ENCODE measurements around the gene UST.

UST gene

DNA sequence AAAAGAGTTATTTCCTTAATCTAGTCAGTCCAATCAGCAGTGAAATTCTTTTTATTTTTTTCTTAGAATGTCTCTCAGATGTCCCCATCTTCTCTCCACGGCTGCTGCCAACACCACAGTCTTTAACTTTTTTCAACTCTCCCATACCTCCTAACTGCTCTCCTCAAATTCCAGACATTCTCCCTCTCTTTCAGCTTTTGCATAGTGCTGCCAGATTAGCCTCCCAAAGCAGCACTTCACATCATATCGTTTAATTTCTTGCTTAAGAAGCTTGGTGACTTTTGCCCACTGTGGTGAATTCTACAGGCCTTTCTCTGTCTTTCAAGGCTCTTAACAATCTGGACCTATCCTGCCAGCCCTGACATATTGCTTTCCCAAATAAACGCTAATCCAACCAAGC, 233.4 kb downstream of the UST start:
- no peak overlapping the region for H3K4me3 ChIP-seq (ENCODE audit: low read depth, low read length)
- no peaks in the 10 kb centered on the region for H3K4me1 ChIP-seq
- peaks cover 8% of the 10 kb centered on the region for H3K27me3 ChIP-seq
- TF ChIP-seq, protein P1, sequence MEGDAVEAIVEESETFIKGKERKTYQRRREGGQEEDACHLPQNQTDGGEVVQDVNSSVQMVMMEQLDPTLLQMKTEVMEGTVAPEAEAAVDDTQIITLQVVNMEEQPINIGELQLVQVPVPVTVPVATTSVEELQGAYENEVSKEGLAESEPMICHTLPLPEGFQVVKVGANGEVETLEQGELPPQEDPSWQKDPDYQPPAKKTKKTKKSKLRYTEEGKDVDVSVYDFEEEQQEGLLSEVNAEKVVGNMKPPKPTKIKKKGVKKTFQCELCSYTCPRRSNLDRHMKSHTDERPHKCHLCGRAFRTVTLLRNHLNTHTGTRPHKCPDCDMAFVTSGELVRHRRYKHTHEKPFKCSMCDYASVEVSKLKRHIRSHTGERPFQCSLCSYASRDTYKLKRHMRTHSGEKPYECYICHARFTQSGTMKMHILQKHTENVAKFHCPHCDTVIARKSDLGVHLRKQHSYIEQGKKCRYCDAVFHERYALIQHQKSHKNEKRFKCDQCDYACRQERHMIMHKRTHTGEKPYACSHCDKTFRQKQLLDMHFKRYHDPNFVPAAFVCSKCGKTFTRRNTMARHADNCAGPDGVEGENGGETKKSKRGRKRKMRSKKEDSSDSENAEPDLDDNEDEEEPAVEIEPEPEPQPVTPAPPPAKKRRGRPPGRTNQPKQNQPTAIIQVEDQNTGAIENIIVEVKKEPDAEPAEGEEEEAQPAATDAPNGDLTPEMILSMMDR (IDR thresholded peaks at IDR 0.05; ENCODE audit: low read depth, low read length) = no peak
- no peaks in the 10 kb centered on the region for H3K9me3 ChIP-seq
- no peaks in the 10 kb centered on the region for H3K36me3 ChIP-seq
- no peak for DNase-seq

DNA sequence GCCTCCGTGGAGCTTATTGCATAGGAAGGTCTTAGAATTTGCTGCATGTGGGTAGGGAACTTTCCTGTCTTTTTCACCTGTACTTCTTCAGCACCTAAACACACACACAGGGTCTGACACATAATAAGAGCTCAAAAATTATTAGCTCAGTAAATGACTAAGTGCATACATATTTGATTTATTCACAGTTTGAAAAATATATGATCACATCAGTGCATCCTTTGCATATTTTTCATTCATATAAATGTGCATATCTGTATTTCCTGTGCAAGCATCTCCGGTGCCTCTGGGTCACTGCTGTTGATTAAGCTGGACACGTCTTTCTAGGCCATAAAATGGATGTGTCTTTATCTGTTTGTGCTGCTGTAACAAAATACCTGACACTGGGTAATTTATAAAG, 234.7 kb downstream of the UST start:
- no peak overlapping the region for H3K4me3 ChIP-seq (ENCODE audit: low read depth, low read length)
- H3K36me3 ChIP-seq = no peaks in the 10 kb centered on the region
- H3K27me3 ChIP-seq = peaks cover under 1% of the 10 kb centered on the region; the same call in 1 of the 2 replicates
- DNase-seq = no peak
- no peaks in the 10 kb centered on the region for H3K9me3 ChIP-seq
- no peaks in the 10 kb centered on the region for H3K4me1 ChIP-seq
- TF ChIP-seq, protein P1 (IDR thresholded peaks at IDR 0.05; ENCODE audit: low read depth, low read length) = no peak

DNA sequence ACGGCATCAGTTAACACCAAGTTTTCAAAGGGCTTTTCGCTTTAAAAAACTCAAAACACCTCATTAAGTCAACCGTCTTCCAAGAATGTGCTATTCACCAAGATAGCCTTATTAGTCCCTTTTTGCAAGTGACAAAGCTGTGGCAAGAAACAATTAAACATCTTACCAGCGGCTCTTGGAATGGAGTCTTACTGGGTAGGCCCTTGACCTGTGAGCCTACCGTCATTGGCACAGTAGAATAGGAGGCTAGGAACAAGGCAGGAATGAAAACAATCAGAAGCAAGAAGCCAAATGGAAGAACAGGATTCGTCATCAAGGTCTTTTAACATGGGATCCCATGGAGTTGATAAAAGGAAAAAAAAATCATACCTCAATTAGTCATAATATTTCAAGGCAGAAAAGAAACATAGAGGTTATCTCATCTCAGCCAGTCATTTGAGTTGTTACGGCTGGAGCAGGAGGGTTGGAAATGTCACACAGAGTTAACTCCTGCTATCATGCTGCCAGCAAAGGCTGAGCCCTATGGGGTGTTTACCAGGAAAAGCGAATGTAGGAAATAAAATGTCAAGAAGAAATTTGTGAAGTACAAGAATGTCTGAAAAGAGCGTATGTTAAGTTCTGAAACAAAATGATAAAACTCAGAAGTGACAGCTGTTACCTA, 236.4 kb downstream of the UST start:
- no peak for DNase-seq
- no peaks in the 10 kb centered on the region; the same call in 1 of the 2 replicates for H3K27me3 ChIP-seq
- TF ChIP-seq, protein P1 (IDR thresholded peaks at IDR 0.05; ENCODE audit: low read depth, low read length) = no peak
- H3K4me3 ChIP-seq (ENCODE audit: low read depth, low read length) = no peak overlapping the region
- H3K4me1 ChIP-seq = no peaks in the 10 kb centered on the region
- H3K36me3 ChIP-seq = no peaks in the 10 kb centered on the region
- no peaks in the 10 kb centered on the region for H3K9me3 ChIP-seq

DNA sequence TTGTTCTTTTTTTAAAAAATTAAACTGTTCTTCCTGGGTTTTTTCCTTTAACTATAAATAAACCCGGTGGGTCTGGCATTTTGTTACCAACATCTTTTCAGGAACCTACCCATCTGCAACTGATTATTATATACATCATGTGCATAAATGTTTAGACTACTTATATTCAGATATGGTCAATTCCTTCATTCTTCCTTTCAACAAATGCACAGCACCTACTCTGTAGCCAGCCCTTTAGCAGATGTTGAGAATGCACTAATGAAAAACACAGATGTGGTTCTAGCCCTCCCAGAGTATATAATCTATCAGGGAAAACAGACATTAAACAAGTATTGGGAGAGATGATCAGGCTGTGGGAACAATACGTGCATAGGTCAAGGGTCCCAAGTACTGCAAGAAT, 237.1 kb downstream of the UST start:
- no peaks in the 10 kb centered on the region for H3K4me1 ChIP-seq
- TF ChIP-seq, protein P1 (IDR thresholded peaks at IDR 0.05; ENCODE audit: low read depth, low read length) = no peak
- no peak overlapping the region for H3K4me3 ChIP-seq (ENCODE audit: low read depth, low read length)
- no peaks in the 10 kb centered on the region; the same call in 1 of the 2 replicates for H3K27me3 ChIP-seq
- no peak for DNase-seq
- no peaks in the 10 kb centered on the region for H3K9me3 ChIP-seq
- H3K36me3 ChIP-seq = no peaks in the 10 kb centered on the region

DNA sequence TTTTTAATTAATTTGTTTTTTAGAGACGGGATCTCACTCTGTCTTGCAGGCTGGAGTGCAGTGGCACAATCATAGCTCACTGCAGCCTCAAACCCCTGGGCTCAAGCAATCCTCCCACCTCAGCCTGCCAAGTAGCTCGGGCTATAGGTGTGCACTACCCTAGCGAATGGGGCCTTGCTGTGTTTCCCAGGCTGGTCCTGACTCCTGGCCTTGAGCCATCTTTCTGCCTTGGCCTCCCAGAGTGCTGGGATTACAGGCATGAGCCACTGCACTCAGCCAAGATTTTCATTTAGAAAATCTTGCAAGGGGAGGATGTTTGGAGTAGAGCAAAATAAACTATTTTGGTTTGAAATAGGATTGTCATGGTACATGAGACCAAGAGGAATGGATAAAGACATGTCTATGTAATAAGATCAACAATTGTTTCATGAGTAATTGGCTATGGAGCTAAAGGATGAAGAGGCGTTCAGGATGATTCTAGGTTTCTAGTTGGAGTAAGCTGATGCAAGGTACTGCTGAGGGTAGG, 237.8 kb downstream of the UST start:
- TF ChIP-seq, protein P1 (IDR thresholded peaks at IDR 0.05; ENCODE audit: low read depth, low read length) = no peak
- Histone ChIP-seq H3K27me3 (no peaks in the 10 kb centered on the region; the same call in 1 of the 2 replicates), H3K4me3 (ENCODE audit: low read depth, low read length) (no peak overlapping the region), H3K9me3 (no peaks in the 10 kb centered on the region), H3K4me1 (no peaks in the 10 kb centered on the region), H3K36me3 (no peaks in the 10 kb centered on the region)
- DNase-seq = no peak

DNA sequence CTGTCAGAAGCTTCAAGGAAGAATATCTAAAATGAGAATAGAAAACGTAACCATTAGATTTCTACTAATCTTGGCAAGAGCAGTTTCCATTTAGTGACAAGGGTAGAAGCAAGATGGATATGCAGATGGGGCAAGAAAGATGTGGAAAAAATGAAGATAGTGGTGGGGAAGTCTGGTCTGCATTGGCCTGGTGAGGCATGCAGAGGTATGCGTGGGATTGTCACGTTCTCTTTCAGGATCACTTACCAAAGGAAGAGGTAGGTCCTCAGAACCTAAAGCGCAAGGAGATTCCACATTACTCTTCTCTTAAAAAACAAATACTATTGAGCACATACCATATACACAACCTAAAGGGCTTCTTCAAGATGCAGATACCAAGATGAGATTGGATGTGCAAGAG, 238.7 kb downstream of the UST start:
- Histone ChIP-seq H3K9me3 (no peaks in the 10 kb centered on the region), H3K4me3 (ENCODE audit: low read depth, low read length) (no peak overlapping the region), H3K27me3 (no peaks in the 10 kb centered on the region; the same call in 1 of the 2 replicates), H3K36me3 (no peaks in the 10 kb centered on the region), H3K4me1 (no peaks in the 10 kb centered on the region)
- TF ChIP-seq, protein P1 (IDR thresholded peaks at IDR 0.05; ENCODE audit: low read depth, low read length) = no peak
- no peak for DNase-seq

All from BE2C (cell line).